GM12878 (cell line): Measurements from ENCODE around the gene SERTAD1. TPM values are rescaled to one million over a fixed set of nuclear protein-coding genes. Genes with fewer than 3 reads are reported as not detected.

Experiments
- ASH2L ChIP-seq: fragments of 300-600, 200-600 bp; sonication (generic); IDR thresholded peaks from 2 replicates; pipeline ENCODE4 v1.6.1; 2017; ENCODE audit warnings: low read depth, mild to moderate bottlenecking, borderline replicate concordance
- ATF7 ChIP-seq: fragments of 450-650 bp; IDR thresholded peaks from 2 replicates; pipeline ENCODE4 v1.6.1; 2016; ENCODE audit warnings: low read depth, mild to moderate bottlenecking
- BHLHE40 ChIP-seq, 2 experiments: fragments of 450-650 bp in 1 of 2; IDR thresholded peaks; 2 replicates each; pipeline ENCODE4 v1.6.1; 2011 to 2017; ENCODE audit warnings: low read depth in 2 of 2, borderline replicate concordance in 1 of 2, improper control_type of control experiment in 1 of 2, low read length in 1 of 2, mild to moderate bottlenecking in 1 of 2
- FOXK2 ChIP-seq: fragments of 450-650 bp; IDR thresholded peaks from 2 replicates; pipeline ENCODE4 v1.6.1; 2017; ENCODE audit warnings: mild to moderate bottlenecking, moderate library complexity
- GATAD2B ChIP-seq: fragments of 450-650 bp; conservative IDR thresholded peaks from 2 replicates; pipeline ENCODE4 v1.6.1; 2017; ENCODE audit warnings: low read depth, mild to moderate bottlenecking, moderate library complexity
- IRF4 ChIP-seq: IDR thresholded peaks from 2 replicates; pipeline ENCODE4 v1.6.1; 2011; ENCODE audit warnings: low read depth, low read length
- LARP7 ChIP-seq: fragments of 450-650 bp; IDR thresholded peaks from 2 replicates; pipeline ENCODE4 v1.6.1; 2017; ENCODE audit warnings: mild to moderate bottlenecking
- MYC ChIP-seq: IDR thresholded peaks from 2 replicates; pipeline ENCODE4 v1.6.1; 2011; ENCODE audit warnings: mild to moderate bottlenecking, low read length, moderate library complexity, inconsistent platforms; ENCODE audit not compliant: insufficient read depth, insufficient replicate concordance, insufficient read length, severe bottlenecking
- NBN ChIP-seq: fragments of 450-650 bp; IDR thresholded peaks from 2 replicates; pipeline ENCODE4 v1.6.1; 2016
- NKRF ChIP-seq: fragments of 450-650 bp; conservative IDR thresholded peaks from 2 replicates; pipeline ENCODE4 v1.6.1; 2017; ENCODE audit warnings: mild to moderate bottlenecking, moderate library complexity
- NR2F1 ChIP-seq: fragments of 450-650 bp; conservative IDR thresholded peaks from 2 replicates; pipeline ENCODE4 v1.6.1; 2017; ENCODE audit warnings: mild to moderate bottlenecking
- SMARCA5 ChIP-seq: fragments of 450-650 bp; IDR thresholded peaks from 2 replicates; pipeline ENCODE4 v1.6.1; 2017; ENCODE audit warnings: mild to moderate bottlenecking
- SUPT20H ChIP-seq: IDR thresholded peaks from 2 replicates; pipeline ENCODE4 v1.6.1; 2011; ENCODE audit warnings: low read depth, mild to moderate bottlenecking, low read length, moderate library complexity, borderline replicate concordance; ENCODE audit not compliant: control insufficient read depth
- TCF12 ChIP-seq: IDR thresholded peaks from 2 replicates; pipeline ENCODE4 v1.6.1; 2011; ENCODE audit warnings: low read depth, mild to moderate bottlenecking, low read length
- ZBTB33 ChIP-seq: fragments of 450-650 bp; IDR thresholded peaks from 2 replicates; pipeline ENCODE4 v1.6.1; 2017; ENCODE audit warnings: mild to moderate bottlenecking
- polyA plus RNA-seq, 11 experiments: library from polyadenylated mRNA; depleted of rRNA in 4 of 11; unstranded in 6 of 11; stranded (reverse) in 5 of 11; fragments of >200 nt; fragmentation: Nextera tagmentation in 4 of 11; fragmentation: Illumina TruSeq in 1 of 11; extraction: Ambion mirVana in 4 of 11; extraction: Trizol in 1 of 11; gene quantifications; 1 replicate in 1 of 11; 2 replicates in 10 of 11; pipeline versions ENCODE4 v1.2.1 to v1.2.3, GENCODE V29; 2011 to 2016; ENCODE audit warnings: inconsistent platforms in 2 of 11, missing spikeins in 2 of 11, low read depth in 1 of 11
- total RNA-seq, 4 experiments: library from RNA; depleted of rRNA in 3 of 4; stranded (reverse); fragments of >200 nt in 3 of 4; fragmentation: Illumina TruSeq in 1 of 4; extraction: Trizol in 1 of 4; gene quantifications; 2 replicates each; pipeline versions ENCODE4 v1.2.1 to v1.2.3, GENCODE V29; 2013 to 2021
- TF ChIP-seq, protein P1 (sequence below): fragments of 450-650 bp; formaldehyde crosslinking; IDR thresholded peaks from 2 replicates; pipeline ENCODE4 v1.4.0; 2020; ENCODE audit warnings: mild to moderate bottlenecking, moderate library complexity
- TF ChIP-seq, protein P2 (sequence below): fragments of 450-650 bp; IDR thresholded peaks from 2 replicates; pipeline ENCODE4 v1.6.1; 2017; ENCODE audit warnings: low read depth, mild to moderate bottlenecking, moderate library complexity

Gene SERTAD1
- total and polyA plus RNA-seq, 10 of the 15 experiments (the other 5 are each of a cell fraction or from before 2014, with no cell fraction given) = 0.23 to 14.2 (median 8.0) TPM

DNA sequence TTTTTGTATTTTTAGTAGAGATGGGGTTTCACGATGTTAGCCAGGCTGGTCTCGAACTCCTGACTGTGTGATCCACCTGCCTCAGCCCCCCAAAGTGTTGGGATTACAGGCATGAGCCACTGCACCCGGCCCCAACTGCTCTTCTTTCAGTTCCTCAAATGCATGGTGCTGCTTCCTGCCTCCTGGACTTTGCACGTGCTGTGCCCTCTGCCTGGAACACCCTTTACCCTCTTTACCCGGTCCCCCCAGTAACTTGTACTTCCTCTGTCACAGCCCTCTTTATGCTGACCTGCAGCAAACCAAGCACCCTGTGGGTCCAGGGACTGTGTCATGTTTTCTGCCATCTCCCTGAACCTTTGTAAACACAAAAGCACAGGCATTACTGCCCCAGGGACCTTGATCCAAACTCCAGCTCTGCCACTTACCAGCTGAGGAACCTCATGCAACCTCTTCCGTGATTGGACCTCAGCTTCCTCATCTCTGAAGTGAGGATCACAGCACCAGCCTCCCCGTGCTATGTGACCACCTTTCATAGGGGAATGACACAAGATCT lies 36.0 kb upstream of the SERTAD1 start (continued):
- TF ChIP-seq ASH2L = no peak
- no peak for TF ChIP-seq ZBTB33
- TF ChIP-seq, protein P1, sequence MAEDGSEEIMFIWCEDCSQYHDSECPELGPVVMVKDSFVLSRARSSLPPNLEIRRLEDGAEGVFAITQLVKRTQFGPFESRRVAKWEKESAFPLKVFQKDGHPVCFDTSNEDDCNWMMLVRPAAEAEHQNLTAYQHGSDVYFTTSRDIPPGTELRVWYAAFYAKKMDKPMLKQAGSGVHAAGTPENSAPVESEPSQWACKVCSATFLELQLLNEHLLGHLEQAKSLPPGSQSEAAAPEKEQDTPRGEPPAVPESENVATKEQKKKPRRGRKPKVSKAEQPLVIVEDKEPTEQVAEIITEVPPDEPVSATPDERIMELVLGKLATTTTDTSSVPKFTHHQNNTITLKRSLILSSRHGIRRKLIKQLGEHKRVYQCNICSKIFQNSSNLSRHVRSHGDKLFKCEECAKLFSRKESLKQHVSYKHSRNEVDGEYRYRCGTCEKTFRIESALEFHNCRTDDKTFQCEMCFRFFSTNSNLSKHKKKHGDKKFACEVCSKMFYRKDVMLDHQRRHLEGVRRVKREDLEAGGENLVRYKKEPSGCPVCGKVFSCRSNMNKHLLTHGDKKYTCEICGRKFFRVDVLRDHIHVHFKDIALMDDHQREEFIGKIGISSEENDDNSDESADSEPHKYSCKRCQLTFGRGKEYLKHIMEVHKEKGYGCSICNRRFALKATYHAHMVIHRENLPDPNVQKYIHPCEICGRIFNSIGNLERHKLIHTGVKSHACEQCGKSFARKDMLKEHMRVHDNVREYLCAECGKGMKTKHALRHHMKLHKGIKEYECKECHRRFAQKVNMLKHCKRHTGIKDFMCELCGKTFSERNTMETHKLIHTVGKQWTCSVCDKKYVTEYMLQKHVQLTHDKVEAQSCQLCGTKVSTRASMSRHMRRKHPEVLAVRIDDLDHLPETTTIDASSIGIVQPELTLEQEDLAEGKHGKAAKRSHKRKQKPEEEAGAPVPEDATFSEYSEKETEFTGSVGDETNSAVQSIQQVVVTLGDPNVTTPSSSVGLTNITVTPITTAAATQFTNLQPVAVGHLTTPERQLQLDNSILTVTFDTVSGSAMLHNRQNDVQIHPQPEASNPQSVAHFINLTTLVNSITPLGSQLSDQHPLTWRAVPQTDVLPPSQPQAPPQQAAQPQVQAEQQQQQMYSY (CRISPR knock-in tag) = no peak
- peak; percentile 30; the same call in 1 of the 2 replicates for TF ChIP-seq FOXK2
- TF ChIP-seq MYC = peak; percentile 24
- peak; percentile 67; the same call in 1 of the 2 replicates for TF ChIP-seq IRF4
- peak; percentile 83 for TF ChIP-seq GATAD2B
- TF ChIP-seq NKRF = peak; percentile 13; the same call in 1 of the 2 replicates
- peak; percentile 94 to 98 for TF ChIP-seq BHLHE40 (IDR thresholded peaks at IDR 0.05; ENCODE audit: borderline replicate concordance in 1 of 2, low read depth in 2 of 2, low read length in 1 of 2)
- peak; percentile 41; the same call in 1 of the 2 replicates for TF ChIP-seq NR2F1
- no peak for TF ChIP-seq SUPT20H
- TF ChIP-seq TCF12 = 0 out of 2 replicates have a peak, but pooled peaks have one; percentile 44
- peak; percentile 70; the same call in 1 of the 2 replicates for TF ChIP-seq NBN
- 0 out of 2 replicates have a peak, but pooled peaks have one; percentile 71 for TF ChIP-seq SMARCA5
- 0 out of 2 replicates have a peak, but pooled peaks have one; percentile 17 for TF ChIP-seq ATF7
- TF ChIP-seq LARP7 = no peak
- TF ChIP-seq, protein P2, sequence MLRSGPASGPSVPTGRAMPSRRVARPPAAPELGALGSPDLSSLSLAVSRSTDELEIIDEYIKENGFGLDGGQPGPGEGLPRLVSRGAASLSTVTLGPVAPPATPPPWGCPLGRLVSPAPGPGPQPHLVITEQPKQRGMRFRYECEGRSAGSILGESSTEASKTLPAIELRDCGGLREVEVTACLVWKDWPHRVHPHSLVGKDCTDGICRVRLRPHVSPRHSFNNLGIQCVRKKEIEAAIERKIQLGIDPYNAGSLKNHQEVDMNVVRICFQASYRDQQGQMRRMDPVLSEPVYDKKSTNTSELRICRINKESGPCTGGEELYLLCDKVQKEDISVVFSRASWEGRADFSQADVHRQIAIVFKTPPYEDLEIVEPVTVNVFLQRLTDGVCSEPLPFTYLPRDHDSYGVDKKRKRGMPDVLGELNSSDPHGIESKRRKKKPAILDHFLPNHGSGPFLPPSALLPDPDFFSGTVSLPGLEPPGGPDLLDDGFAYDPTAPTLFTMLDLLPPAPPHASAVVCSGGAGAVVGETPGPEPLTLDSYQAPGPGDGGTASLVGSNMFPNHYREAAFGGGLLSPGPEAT = peak; percentile 65; the same call in 1 of the 2 replicates
